Measurements from ENCODE around the gene MYO1D. TPM values are rescaled to one million over a fixed set of nuclear protein-coding genes. Genes with fewer than 3 reads are reported as not detected.

The MYO1D gene
- total RNA-seq, 2 donors from 2014 or later, result 21.4 to 48.3 TPM

GRCh38 chr17:32798938-32799337 is 78.0 kb downstream of the MYO1D start:
- ATAC-seq, result no peak
- Histone ChIP-seq H3K4me1 (peaks cover 9% of the 10 kb centered on the region), H3K27me3 (no peaks in the 10 kb centered on the region), H3K27ac (no peak overlapping the region), H3K4me3 (no peak overlapping the region), H3K36me3 (replicated peaks in 1 of 2; ENCODE audit: insufficient read depth in 1 of 2, low read depth in 2 of 2) (no peaks in the 10 kb centered on the region), H3K9me3 (no peaks in the 10 kb centered on the region)
- 80 to 85% methylated on average over 1 of the region's 1 CpG for WGBS, 2 donors
- intact Hi-C loops (cut with DNase I), result no loop called here
- TF ChIP-seq CTCF (IDR thresholded peaks at IDR 0.05) (no peak), POLR2A (IDR thresholded peaks at IDR 0.05) (no peak)
- DNase-seq, result no peak

- intact Hi-C loops (cut with DNase I), result no loop called here
- H3K4me1 ChIP-seq, result peaks cover 9% of the 10 kb centered on the region
Measured at GRCh38 chr17:32795339-32795979, 81.5 kb downstream of the MYO1D start.

GRCh38 chr17:32794533-32795246 is 82.2 kb downstream of the MYO1D start:
- Histone ChIP-seq H3K9me3 (no peaks in the 10 kb centered on the region), H3K27me3 (no peaks in the 10 kb centered on the region), H3K27ac (no peak overlapping the region), H3K4me1 (peaks cover 9% of the 10 kb centered on the region), H3K4me3 (no peak overlapping the region), H3K36me3 (replicated peaks in 1 of 2; ENCODE audit: insufficient read depth in 1 of 2, low read depth in 2 of 2) (no peaks in the 10 kb centered on the region)
- 50 to 51% methylated on average over 7 of the region's 7 CpGs for WGBS, 2 donors
- peak; percentile 25 to 51 (median 38) for DNase-seq
- TF ChIP-seq POLR2A (IDR thresholded peaks at IDR 0.05) (no peak), CTCF (IDR thresholded peaks at IDR 0.05) (no peak)
- intact Hi-C loops (cut with DNase I), result no loop called here
- peak; percentile 85 for ATAC-seq

More at GRCh38 chr17:32795339-32795979, 81.5 kb downstream of the MYO1D start:
- H3K27ac ChIP-seq, result no peak overlapping the region
- ATAC-seq (no peak), DNase-seq (no peak)
- H3K27me3 ChIP-seq, result no peaks in the 10 kb centered on the region
- no peaks in the 10 kb centered on the region for H3K9me3 ChIP-seq
- H3K36me3 ChIP-seq (replicated peaks in 1 of 2; ENCODE audit: insufficient read depth in 1 of 2, low read depth in 2 of 2), result no peaks in the 10 kb centered on the region
- WGBS, 2 donors, result 87 to 93% methylated on average over 11 of the region's 11 CpGs
- no peak overlapping the region for H3K4me3 ChIP-seq
- TF ChIP-seq CTCF (IDR thresholded peaks at IDR 0.05) (no peak), POLR2A (IDR thresholded peaks at IDR 0.05) (no peak)

- peaks cover 9% of the 10 kb centered on the region for H3K4me1 ChIP-seq
- no peaks in the 10 kb centered on the region for H3K9me3 ChIP-seq
- ATAC-seq (no peak), DNase-seq (no peak)
- 71 to 84% methylated on average over 4 of the region's 4 CpGs for WGBS, 2 donors
- no peaks in the 10 kb centered on the region for H3K27me3 ChIP-seq
- H3K36me3 ChIP-seq (replicated peaks in 1 of 2; ENCODE audit: insufficient read depth in 1 of 2, low read depth in 2 of 2), result no peaks in the 10 kb centered on the region
- TF ChIP-seq CTCF (IDR thresholded peaks at IDR 0.05) (no peak), POLR2A (IDR thresholded peaks at IDR 0.05) (no peak)
- intact Hi-C loops (cut with DNase I), result no loop called here
- no peak overlapping the region for H3K4me3 ChIP-seq
- no peak overlapping the region for H3K27ac ChIP-seq
Measured at GRCh38 chr17:32793841-32794240, 83.1 kb downstream of the MYO1D start.

Measured in body of pancreas (tissue), 4 donors.